Measurements from ENCODE around the gene CPA5. TPM values are rescaled to one million over a fixed set of nuclear protein-coding genes. Genes with fewer than 3 reads are reported as not detected.
A peak's percentile ranks its signal among the peaks of the same experiment; 100 is the strongest.

Gene CPA5
- total RNA-seq, 4 donors from 2014 or later, result not detected

DNA sequence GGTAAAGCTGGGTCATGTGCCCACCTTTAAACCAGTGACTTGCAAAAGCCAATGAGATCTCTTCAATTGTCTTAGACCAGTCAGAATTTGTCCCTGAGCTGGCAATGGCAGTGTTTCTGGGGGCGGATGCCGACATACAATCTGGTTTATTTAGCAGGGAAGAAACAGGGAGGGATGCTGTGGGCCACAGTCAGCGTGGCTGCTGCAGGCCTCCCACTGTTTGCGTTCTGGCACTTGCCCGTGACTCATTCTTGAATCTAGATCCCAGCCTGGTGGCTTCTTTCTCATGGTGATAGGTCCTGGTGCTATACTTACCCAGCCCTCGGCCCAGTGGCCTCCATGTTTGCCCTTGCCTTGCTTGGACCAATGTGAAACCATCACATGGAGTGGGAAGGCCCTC, 32.6 kb downstream of the CPA5 start:
- H3K4me1 ChIP-seq, result peaks cover 14 to 18% of the 10 kb centered on the region in 2 donors
- H3K9me3 ChIP-seq, result no peaks in the 10 kb centered on the region
- H3K27ac ChIP-seq, result no peak overlapping the region
- no peak for DNase-seq
- H3K4me3 ChIP-seq, result no peak overlapping the region
- no peaks in the 10 kb centered on the region for H3K36me3 ChIP-seq
- H3K27me3 ChIP-seq, result no peaks in the 10 kb centered on the region
- TF ChIP-seq, protein P1, sequence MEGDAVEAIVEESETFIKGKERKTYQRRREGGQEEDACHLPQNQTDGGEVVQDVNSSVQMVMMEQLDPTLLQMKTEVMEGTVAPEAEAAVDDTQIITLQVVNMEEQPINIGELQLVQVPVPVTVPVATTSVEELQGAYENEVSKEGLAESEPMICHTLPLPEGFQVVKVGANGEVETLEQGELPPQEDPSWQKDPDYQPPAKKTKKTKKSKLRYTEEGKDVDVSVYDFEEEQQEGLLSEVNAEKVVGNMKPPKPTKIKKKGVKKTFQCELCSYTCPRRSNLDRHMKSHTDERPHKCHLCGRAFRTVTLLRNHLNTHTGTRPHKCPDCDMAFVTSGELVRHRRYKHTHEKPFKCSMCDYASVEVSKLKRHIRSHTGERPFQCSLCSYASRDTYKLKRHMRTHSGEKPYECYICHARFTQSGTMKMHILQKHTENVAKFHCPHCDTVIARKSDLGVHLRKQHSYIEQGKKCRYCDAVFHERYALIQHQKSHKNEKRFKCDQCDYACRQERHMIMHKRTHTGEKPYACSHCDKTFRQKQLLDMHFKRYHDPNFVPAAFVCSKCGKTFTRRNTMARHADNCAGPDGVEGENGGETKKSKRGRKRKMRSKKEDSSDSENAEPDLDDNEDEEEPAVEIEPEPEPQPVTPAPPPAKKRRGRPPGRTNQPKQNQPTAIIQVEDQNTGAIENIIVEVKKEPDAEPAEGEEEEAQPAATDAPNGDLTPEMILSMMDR (IDR thresholded peaks at IDR 0.05), result no peak
- TF ChIP-seq POLR2A (IDR thresholded peaks at IDR 0.05), result no peak
- intact Hi-C loops (cut with DNase I; ENCODE audit: low total_unique reads), result no loop called here

DNA sequence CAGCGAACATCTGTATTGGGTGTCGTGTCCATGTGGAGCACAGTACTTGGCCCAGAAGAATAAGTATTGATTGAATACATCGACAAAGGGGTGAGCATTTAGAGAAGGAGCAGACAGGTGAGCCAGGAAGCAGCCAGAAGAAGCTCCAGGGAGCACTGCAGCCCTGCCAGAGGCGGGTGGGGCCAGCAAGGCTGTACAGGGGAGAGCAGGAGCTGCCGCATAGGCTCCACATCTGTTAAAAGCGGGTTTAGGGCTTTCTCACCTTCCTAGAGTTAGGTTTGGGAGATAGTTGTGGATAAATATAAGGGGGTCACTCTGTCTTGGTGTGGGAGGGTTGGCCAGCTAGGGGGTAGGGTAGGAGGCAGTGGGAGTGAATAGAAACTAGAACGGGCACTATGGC, 34.4 kb downstream of the CPA5 start:
- no peak for DNase-seq
- Histone ChIP-seq H3K27me3 (no peaks in the 10 kb centered on the region), H3K9me3 (no peaks in the 10 kb centered on the region), H3K4me1 (peaks cover 0 to 6% of the 10 kb centered on the region in 2 donors), H3K4me3 (no peak overlapping the region), H3K36me3 (no peaks in the 10 kb centered on the region), H3K27ac (peak overlapping the region in 1 of 2 donors; percentile 76)
- intact Hi-C loops (cut with DNase I; ENCODE audit: low total_unique reads), result no loop called here
- no peak for TF ChIP-seq POLR2A (IDR thresholded peaks at IDR 0.05)
- TF ChIP-seq, protein P1 (IDR thresholded peaks at IDR 0.05), result no peak

DNA sequence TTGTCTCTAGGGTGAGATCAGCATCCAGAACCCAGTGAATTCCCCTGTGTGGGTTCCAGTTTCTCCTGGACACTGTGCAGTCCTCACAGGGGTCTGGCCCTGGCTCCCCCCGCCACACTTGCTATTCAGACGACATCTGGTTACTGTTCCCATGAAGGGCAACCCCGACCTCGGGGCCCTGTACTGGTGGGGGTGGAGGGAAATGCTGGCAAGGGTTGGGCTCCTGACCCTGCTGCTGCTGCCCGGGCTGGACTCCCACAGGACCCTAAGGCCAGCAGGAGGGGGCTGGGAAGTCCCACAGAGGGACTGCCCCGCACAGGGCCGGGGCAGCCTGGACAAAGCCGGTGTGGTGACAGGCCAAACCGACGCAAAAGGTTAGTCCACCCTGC, 34.9 kb downstream of the CPA5 start:
- intact Hi-C loops (cut with DNase I; ENCODE audit: low total_unique reads), result no loop called here
- Histone ChIP-seq H3K27ac (peak overlapping the region; percentile 57 to 76), H3K27me3 (no peaks in the 10 kb centered on the region), H3K36me3 (no peaks in the 10 kb centered on the region), H3K9me3 (no peaks in the 10 kb centered on the region), H3K4me3 (no peak overlapping the region), H3K4me1 (peaks cover 0 to 6% of the 10 kb centered on the region in 2 donors)
- peak in 1 of 2 donors; percentile 15 for DNase-seq
- TF ChIP-seq, protein P1 (IDR thresholded peaks at IDR 0.05), result no peak
- no peak for TF ChIP-seq POLR2A (IDR thresholded peaks at IDR 0.05)

DNA sequence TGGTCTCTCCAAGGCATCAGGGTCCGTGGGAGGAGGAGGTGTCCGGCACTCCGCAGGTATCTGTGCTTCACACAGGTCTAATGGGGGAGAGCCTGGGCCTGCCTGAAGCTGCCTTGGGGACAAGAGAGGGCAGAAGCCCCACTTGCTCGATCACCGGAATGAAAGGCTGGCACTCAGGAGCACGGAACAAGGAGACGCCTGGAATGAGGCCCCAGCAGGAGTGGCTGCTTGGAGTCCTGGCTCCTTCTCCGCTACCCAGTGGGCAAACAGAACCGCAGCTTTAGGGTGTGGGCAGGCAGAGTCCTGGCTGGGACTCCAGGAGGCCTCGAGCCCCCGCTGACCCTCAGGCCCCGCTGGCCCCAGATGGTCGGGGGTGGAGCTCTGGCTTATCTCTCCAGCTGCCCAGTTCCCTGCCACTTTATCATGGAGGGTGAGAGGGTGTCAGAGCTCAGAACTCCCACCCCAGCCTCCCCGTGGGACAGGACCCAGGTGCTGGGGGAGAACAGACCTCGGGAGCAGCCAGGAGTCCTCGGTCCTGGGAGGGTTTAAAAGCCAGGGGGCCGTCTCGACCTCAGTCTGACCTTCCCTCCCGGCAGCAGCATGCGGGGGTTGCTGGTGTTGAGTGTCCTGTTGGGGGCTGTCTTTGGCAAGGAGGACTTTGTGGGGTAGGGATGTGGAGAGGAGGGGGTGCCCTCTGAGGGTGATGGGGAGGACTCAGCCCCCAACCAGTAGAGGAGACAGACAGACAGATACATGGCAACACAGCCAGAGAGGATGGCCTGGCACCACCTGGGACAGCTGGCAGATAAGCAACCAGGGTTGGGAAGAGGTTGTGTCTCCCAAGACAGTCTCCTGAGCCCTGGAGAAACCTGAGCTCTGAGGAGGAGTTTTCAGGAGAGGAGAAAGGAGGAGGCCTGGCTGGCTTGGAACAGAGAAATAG, 35.6 kb downstream of the CPA5 start, which contains the start of gene CPA1:
CPA1 (plus strand) TSS at position 574 of the 940 bp plus-strand sequence; CDS start at position 601, 27 bp downstream.
- DNase-seq, result peak in 1 of 2 donors; percentile 19
- no peaks in the 10 kb centered on the region for H3K9me3 ChIP-seq
- peak within 1 kb of the TSS; percentile 57 to 76 for H3K27ac ChIP-seq
- no peak within 1 kb of the TSS for H3K4me3 ChIP-seq
- no peaks in the 10 kb centered on the region for H3K27me3 ChIP-seq
- intact Hi-C loops (cut with DNase I; ENCODE audit: low total_unique reads), result no loop called here
- TF ChIP-seq, protein P1 (IDR thresholded peaks at IDR 0.05), result no peak
- no peak for TF ChIP-seq POLR2A (IDR thresholded peaks at IDR 0.05)
- peaks cover 0 to 6% of the 10 kb centered on the region in 2 donors for H3K4me1 ChIP-seq
- H3K36me3 ChIP-seq, result no peaks in the 10 kb centered on the region

DNA sequence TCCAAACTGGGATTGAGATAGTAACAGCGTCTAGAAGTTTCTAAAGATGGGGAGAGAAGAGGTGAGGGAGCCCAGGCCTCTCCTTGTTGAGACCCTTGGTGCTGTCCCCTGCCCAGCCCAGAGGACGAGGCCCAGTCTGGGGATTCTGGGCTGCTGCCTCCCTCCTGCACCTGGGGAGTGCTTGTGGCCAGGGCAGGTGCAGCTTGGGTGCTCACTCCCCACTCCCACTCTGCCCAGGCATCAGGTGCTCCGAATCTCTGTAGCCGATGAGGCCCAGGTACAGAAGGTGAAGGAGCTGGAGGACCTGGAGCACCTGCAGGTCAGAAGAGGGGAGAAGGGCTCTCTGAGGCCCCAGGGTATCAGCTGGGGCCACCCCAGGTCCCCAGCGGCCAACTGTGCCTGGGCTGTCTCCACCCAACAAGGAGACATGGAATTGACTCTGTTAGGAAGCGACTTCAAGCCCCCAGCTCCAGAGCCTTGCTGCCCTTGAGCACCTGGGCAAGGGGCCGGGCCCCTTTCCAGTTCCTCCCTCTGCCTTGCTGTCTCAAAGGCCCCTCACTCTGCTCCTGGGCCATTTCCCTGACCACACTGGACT, 36.3 kb downstream of the CPA5 start:
- Histone ChIP-seq H3K27ac (peak overlapping the region; percentile 57 to 76), H3K36me3 (no peaks in the 10 kb centered on the region), H3K9me3 (no peaks in the 10 kb centered on the region), H3K27me3 (no peaks in the 10 kb centered on the region), H3K4me1 (peaks cover 0 to 6% of the 10 kb centered on the region in 2 donors), H3K4me3 (no peak overlapping the region)
- no peak for DNase-seq
- TF ChIP-seq POLR2A (IDR thresholded peaks at IDR 0.05), result no peak
- TF ChIP-seq, protein P1 (IDR thresholded peaks at IDR 0.05), result no peak
- intact Hi-C loops (cut with DNase I; ENCODE audit: low total_unique reads), result no loop called here

All from uterus (tissue), 4 donors.